ENCODE data around the gene TMEM205.

DNA sequence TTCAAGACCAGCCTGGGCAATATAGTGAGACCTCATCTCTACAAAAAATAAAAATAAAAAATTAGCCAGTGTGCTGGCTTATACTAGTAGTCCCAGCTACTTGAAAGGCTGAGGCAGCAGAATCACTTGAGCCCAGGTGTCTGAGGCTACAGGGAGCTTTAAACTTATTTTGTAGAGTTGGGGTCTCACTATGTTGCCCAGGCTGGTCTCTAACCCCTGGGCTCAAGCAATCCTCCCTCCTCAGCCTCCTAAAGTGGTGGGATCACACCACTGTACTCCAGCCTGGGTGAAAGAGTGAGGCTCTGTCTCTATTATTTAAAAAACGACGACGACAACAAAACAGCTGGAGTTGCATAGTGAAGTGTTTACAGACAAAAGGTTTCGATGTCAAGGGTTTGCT is 14.6 kb downstream of the TMEM205 start:
- TF ChIP-seq, protein P1, sequence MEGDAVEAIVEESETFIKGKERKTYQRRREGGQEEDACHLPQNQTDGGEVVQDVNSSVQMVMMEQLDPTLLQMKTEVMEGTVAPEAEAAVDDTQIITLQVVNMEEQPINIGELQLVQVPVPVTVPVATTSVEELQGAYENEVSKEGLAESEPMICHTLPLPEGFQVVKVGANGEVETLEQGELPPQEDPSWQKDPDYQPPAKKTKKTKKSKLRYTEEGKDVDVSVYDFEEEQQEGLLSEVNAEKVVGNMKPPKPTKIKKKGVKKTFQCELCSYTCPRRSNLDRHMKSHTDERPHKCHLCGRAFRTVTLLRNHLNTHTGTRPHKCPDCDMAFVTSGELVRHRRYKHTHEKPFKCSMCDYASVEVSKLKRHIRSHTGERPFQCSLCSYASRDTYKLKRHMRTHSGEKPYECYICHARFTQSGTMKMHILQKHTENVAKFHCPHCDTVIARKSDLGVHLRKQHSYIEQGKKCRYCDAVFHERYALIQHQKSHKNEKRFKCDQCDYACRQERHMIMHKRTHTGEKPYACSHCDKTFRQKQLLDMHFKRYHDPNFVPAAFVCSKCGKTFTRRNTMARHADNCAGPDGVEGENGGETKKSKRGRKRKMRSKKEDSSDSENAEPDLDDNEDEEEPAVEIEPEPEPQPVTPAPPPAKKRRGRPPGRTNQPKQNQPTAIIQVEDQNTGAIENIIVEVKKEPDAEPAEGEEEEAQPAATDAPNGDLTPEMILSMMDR (IDR thresholded peaks at IDR 0.05): no peak
- TF ChIP-seq POLR2A (IDR thresholded peaks at IDR 0.05): no peak

Data from adrenal gland (tissue), 5 donors.